ENCODE results near the gene C11orf71.

Gene C11orf71

GRCh38 chr11:114400216-114400914 lies at the start of gene C11orf71, which contains the start of gene RBM7:
TSS of gene C11orf71 (minus strand) at chr11:114400511. CDS start at chr11:114400331, 180 bp downstream.
TSS of gene RBM7 (plus strand) at chr11:114400666. CDS start at chr11:114400672, 6 bp downstream.
- DNase-seq (ENCODE audit: low read depth): peak; percentile 98

GRCh38 chr11:114449845-114450244 lies 49.5 kb upstream of the C11orf71 start:
- DNase-seq (ENCODE audit: low read depth): no peak

- no peak for DNase-seq (ENCODE audit: low read depth)
Measured at GRCh38 chr11:114448749-114449482, 48.6 kb upstream of the C11orf71 start.

GRCh38 chr11:114447892-114448291 lies 47.6 kb upstream of the C11orf71 start:
- DNase-seq (ENCODE audit: low read depth): no peak

GRCh38 chr11:114447444-114447843 lies 47.1 kb upstream of the C11orf71 start:
- DNase-seq (ENCODE audit: low read depth): no peak

- DNase-seq (ENCODE audit: low read depth): no peak
Measured at GRCh38 chr11:114442536-114442935, 42.2 kb upstream of the C11orf71 start.

GRCh38 chr11:114441921-114442320 lies 41.6 kb upstream of the C11orf71 start:
- no peak for DNase-seq (ENCODE audit: low read depth)

GRCh38 chr11:114440971-114441763 lies 40.9 kb upstream of the C11orf71 start:
- no peak for DNase-seq (ENCODE audit: low read depth)

- no peak for DNase-seq (ENCODE audit: low read depth)
Measured at GRCh38 chr11:114440121-114440860, 40.0 kb upstream of the C11orf71 start.

GRCh38 chr11:114439229-114440120 lies 39.2 kb upstream of the C11orf71 start, which contains the start of gene REXO2:
TSS of gene REXO2 (plus strand) at chr11:114439467. CDS start at chr11:114439529, 62 bp downstream.
- DNase-seq (ENCODE audit: low read depth): peak; percentile 91

- no peak for DNase-seq (ENCODE audit: low read depth)
Measured at GRCh38 chr11:114438303-114438702, 38.0 kb upstream of the C11orf71 start.

GRCh38 chr11:114433376-114433775 lies 33.1 kb upstream of the C11orf71 start:
- DNase-seq (ENCODE audit: low read depth): no peak

- no peak for DNase-seq (ENCODE audit: low read depth)
Measured at GRCh38 chr11:114432893-114433292, 32.6 kb upstream of the C11orf71 start.

GRCh38 chr11:114430290-114430689 lies 30.0 kb upstream of the C11orf71 start:
- DNase-seq (ENCODE audit: low read depth): no peak

GRCh38 chr11:114426280-114426679 lies 26.0 kb upstream of the C11orf71 start:
- no peak for DNase-seq (ENCODE audit: low read depth)

- no peak for DNase-seq (ENCODE audit: low read depth)
Measured at GRCh38 chr11:114416441-114416961, 16.2 kb upstream of the C11orf71 start.

- no peak for DNase-seq (ENCODE audit: low read depth)
Measured at GRCh38 chr11:114413958-114414357, 13.6 kb upstream of the C11orf71 start.

GRCh38 chr11:114412946-114413345 lies 12.6 kb upstream of the C11orf71 start:
- no peak for DNase-seq (ENCODE audit: low read depth)

- no peak for DNase-seq (ENCODE audit: low read depth)
Measured at GRCh38 chr11:114401311-114401710, 1.0 kb upstream of the C11orf71 start.

GRCh38 chr11:114400915-114401223 lies 558 bp upstream of the C11orf71 start:
- no peak for DNase-seq (ENCODE audit: low read depth)

All from stimulated activated CD8-positive, alpha-beta memory T cell treated with anti-CD3 and anti-CD28 coated beads, Interleukin-4, amount 100 ng/mL, for 24 hours (primary cell).